Fibroblast of pulmonary artery (primary cell): Measurements from ENCODE around the gene SLC30A4.

Source experiments
- DNase-seq: peaks from one replicate; pipeline ENCODE4 v3.0.0-alpha.2; 2010; ENCODE audit warnings: low read depth
- H3K4me3 ChIP-seq: replicated peaks from 2 replicates; pipeline ENCODE4 v1.5.1; 2011; ENCODE audit warnings: low read depth, mild to moderate bottlenecking, control low read depth, low read length, moderate library complexity
- CTCF ChIP-seq: IDR thresholded peaks from 2 replicates; pipeline ENCODE4 v1.5.1; 2011; ENCODE audit warnings: mild to moderate bottlenecking, control low read depth, low read length, inconsistent platforms; ENCODE audit errors: missing control alignments

SLC30A4 gene

GRCh38 chr15:45457220-45457619 lies 65.3 kb downstream of the SLC30A4 start:
- H3K4me3 ChIP-seq = no peak overlapping the region
- TF ChIP-seq CTCF = no peak
- DNase-seq = no peak

GRCh38 chr15:45456212-45457106 lies 66.1 kb downstream of the SLC30A4 start:
- peak; percentile 100 for DNase-seq
- no peak overlapping the region for H3K4me3 ChIP-seq
- TF ChIP-seq CTCF = no peak

- H3K4me3 ChIP-seq = no peak overlapping the region
- TF ChIP-seq CTCF = peak; percentile 13
- peak; percentile 95 for DNase-seq
These were observed 67.7 kb downstream of the SLC30A4 start for GRCh38 chr15:45454814-45455213.

- H3K4me3 ChIP-seq = no peak overlapping the region
- no peak for DNase-seq
- no peak for TF ChIP-seq CTCF
These were observed 71.3 kb downstream of the SLC30A4 start for GRCh38 chr15:45451265-45451664.

GRCh38 chr15:45449916-45450867 lies 72.4 kb downstream of the SLC30A4 start:
- no peak for TF ChIP-seq CTCF
- no peak overlapping the region for H3K4me3 ChIP-seq
- DNase-seq = no peak

GRCh38 chr15:45449395-45449794 lies 73.2 kb downstream of the SLC30A4 start:
- no peak overlapping the region for H3K4me3 ChIP-seq
- TF ChIP-seq CTCF = no peak
- DNase-seq = no peak
